Osteoblast (primary cell): ENCODE results near the gene TIMM13. TPM values are rescaled to one million over a fixed set of nuclear protein-coding genes. Genes with fewer than 3 reads are reported as not detected.
"Not testable (repeated sequence)": the region's sequence is repeated elsewhere in the genome, so short reads cannot be mapped to it uniquely, and the experiment has no call there.

Source experiments
- DNase-seq: peaks from one replicate; pipeline ENCODE4 v3.0.0; 2011; ENCODE audit warnings: low spot score, mixed read lengths; ENCODE audit not compliant: insufficient read length; ENCODE audit errors: missing footprints
- H2AFZ ChIP-seq: 2 replicates; pipeline ENCODE4 v1.6.0; 2011; ENCODE audit warnings: mild to moderate bottlenecking, low read length
- H3K27ac ChIP-seq: 2 replicates; pipeline ENCODE4 v1.5.1; 2011; ENCODE audit warnings: mild to moderate bottlenecking, low read depth, low read length, moderate library complexity
- H3K27me3 ChIP-seq: 2 replicates; pipeline ENCODE4 v1.6.0; 2012; ENCODE audit warnings: mild to moderate bottlenecking, control low read depth, inconsistent platforms, low read length, moderate library complexity; ENCODE audit not compliant: insufficient read depth
- H3K36me3 ChIP-seq: 2 replicates; pipeline ENCODE4 v1.5.1; 2011; ENCODE audit warnings: mild to moderate bottlenecking, low read length, control low read depth, moderate library complexity; ENCODE audit not compliant: insufficient read depth
- H3K4me1 ChIP-seq: 2 replicates; pipeline ENCODE4 v1.5.1; 2011; ENCODE audit warnings: mild to moderate bottlenecking, low read length, control low read depth, moderate library complexity; ENCODE audit not compliant: insufficient read depth
- H3K4me2 ChIP-seq: 2 replicates; pipeline ENCODE4 v1.6.0; 2011; ENCODE audit warnings: mild to moderate bottlenecking, low read length; ENCODE audit not compliant: insufficient read depth
- H3K4me3 ChIP-seq: fragments of 200-600 bp; sonication (generic); 3 replicates; pipeline ENCODE4 v1.5.1; 2012; ENCODE audit warnings: mild to moderate bottlenecking, low read length, inconsistent platforms; ENCODE audit not compliant: insufficient read depth
- H3K79me2 ChIP-seq: 2 replicates; pipeline ENCODE4 v1.6.0; 2012; ENCODE audit warnings: mild to moderate bottlenecking, low read length, control low read depth, inconsistent platforms; ENCODE audit not compliant: insufficient read depth
- H3K9me3 ChIP-seq: 2 replicates; pipeline ENCODE4 v1.5.1; 2011; ENCODE audit warnings: low read depth, low read length, control low read depth
- H4K20me1 ChIP-seq: 2 replicates; pipeline ENCODE4 v1.6.0; 2012; ENCODE audit warnings: mild to moderate bottlenecking, low read length, control low read depth; ENCODE audit not compliant: insufficient read depth
- total RNA-seq: library from RNA; depleted of rRNA; stranded (reverse); fragments of >200 nt; gene quantifications from 2 replicates; pipeline ENCODE4 v1.2.3, GENCODE V29; 2012
- TF ChIP-seq, protein P1 (sequence below): IDR thresholded peaks from 2 replicates; pipeline ENCODE4 v1.5.1; 2011; ENCODE audit warnings: mild to moderate bottlenecking, low read depth, low read length, moderate library complexity; ENCODE audit errors: extremely low read depth

TIMM13 gene
- total RNA-seq, 1 donor, result 27.9 TPM

- Histone ChIP-seq H4K20me1 (no peaks in the 10 kb centered on the region), H3K36me3 (no peaks in the 10 kb centered on the region), H3K4me1 (peaks cover 10% of the 10 kb centered on the region), H3K9me3 (no peaks in the 10 kb centered on the region), H3K27ac (no peak overlapping the region), H3K4me3 (no peak overlapping the region), H3K79me2 (no peaks in the 10 kb centered on the region), H3K4me2 (no peak overlapping the region), H2AFZ (no peak overlapping the region), H3K27me3 (no peaks in the 10 kb centered on the region)
- TF ChIP-seq, protein P1, sequence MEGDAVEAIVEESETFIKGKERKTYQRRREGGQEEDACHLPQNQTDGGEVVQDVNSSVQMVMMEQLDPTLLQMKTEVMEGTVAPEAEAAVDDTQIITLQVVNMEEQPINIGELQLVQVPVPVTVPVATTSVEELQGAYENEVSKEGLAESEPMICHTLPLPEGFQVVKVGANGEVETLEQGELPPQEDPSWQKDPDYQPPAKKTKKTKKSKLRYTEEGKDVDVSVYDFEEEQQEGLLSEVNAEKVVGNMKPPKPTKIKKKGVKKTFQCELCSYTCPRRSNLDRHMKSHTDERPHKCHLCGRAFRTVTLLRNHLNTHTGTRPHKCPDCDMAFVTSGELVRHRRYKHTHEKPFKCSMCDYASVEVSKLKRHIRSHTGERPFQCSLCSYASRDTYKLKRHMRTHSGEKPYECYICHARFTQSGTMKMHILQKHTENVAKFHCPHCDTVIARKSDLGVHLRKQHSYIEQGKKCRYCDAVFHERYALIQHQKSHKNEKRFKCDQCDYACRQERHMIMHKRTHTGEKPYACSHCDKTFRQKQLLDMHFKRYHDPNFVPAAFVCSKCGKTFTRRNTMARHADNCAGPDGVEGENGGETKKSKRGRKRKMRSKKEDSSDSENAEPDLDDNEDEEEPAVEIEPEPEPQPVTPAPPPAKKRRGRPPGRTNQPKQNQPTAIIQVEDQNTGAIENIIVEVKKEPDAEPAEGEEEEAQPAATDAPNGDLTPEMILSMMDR, result no peak
- DNase-seq, result no peak
Observed at GRCh38 chr19:2468596-2468995, 41.2 kb upstream of the TIMM13 start.

- Histone ChIP-seq H3K27me3 (no peaks in the 10 kb centered on the region), H2AFZ (peak overlapping the region; percentile 54), H3K4me1 (peaks cover 8% of the 10 kb centered on the region), H3K79me2 (no peaks in the 10 kb centered on the region), H3K27ac (no peak overlapping the region), H3K9me3 (no peaks in the 10 kb centered on the region), H3K4me2 (no peak overlapping the region), H3K4me3 (no peak overlapping the region), H4K20me1 (no peaks in the 10 kb centered on the region), H3K36me3 (no peaks in the 10 kb centered on the region)
- TF ChIP-seq, protein P1, result no peak
- no peak for DNase-seq
Observed at GRCh38 chr19:2464389-2464788, 37.0 kb upstream of the TIMM13 start.

- H3K4me2 ChIP-seq, H4K20me1 ChIP-seq, DNase-seq, H3K79me2 ChIP-seq, H3K27me3 ChIP-seq, H3K4me3 ChIP-seq, H3K9me3 ChIP-seq, H3K4me1 ChIP-seq, H3K36me3 ChIP-seq, H3K27ac ChIP-seq: not testable (repeated sequence)
- H2AFZ ChIP-seq, result peak overlapping the region; percentile 30
Observed at GRCh38 chr19:2463694-2464093, 36.3 kb upstream of the TIMM13 start.

GRCh38 chr19:2462635-2463421 lies 35.4 kb upstream of the TIMM13 start:
- Histone ChIP-seq H3K4me3 (peak overlapping the region; percentile 91), H2AFZ (peak overlapping the region; percentile 86), H3K9me3 (no peaks in the 10 kb centered on the region), H3K36me3 (no peaks in the 10 kb centered on the region), H3K4me2 (peak overlapping the region; percentile 93), H3K27me3 (no peaks in the 10 kb centered on the region), H3K79me2 (no peaks in the 10 kb centered on the region), H3K27ac (peak overlapping the region; percentile 5), H4K20me1 (no peaks in the 10 kb centered on the region), H3K4me1 (peaks cover 2% of the 10 kb centered on the region)
- TF ChIP-seq, protein P1, result no peak
- peak; percentile 98 for DNase-seq
